ENCODE results near the gene GTF3C5. TPM values are rescaled to one million over a fixed set of nuclear protein-coding genes. Genes with fewer than 3 reads are reported as not detected.
"Not testable (repeated sequence)": the region's sequence is repeated elsewhere in the genome, so short reads cannot be mapped to it uniquely, and the experiment has no call there.

GTF3C5 gene
- total RNA-seq, 1 experiment from 2014 or later, result 74.0 TPM

DNA sequence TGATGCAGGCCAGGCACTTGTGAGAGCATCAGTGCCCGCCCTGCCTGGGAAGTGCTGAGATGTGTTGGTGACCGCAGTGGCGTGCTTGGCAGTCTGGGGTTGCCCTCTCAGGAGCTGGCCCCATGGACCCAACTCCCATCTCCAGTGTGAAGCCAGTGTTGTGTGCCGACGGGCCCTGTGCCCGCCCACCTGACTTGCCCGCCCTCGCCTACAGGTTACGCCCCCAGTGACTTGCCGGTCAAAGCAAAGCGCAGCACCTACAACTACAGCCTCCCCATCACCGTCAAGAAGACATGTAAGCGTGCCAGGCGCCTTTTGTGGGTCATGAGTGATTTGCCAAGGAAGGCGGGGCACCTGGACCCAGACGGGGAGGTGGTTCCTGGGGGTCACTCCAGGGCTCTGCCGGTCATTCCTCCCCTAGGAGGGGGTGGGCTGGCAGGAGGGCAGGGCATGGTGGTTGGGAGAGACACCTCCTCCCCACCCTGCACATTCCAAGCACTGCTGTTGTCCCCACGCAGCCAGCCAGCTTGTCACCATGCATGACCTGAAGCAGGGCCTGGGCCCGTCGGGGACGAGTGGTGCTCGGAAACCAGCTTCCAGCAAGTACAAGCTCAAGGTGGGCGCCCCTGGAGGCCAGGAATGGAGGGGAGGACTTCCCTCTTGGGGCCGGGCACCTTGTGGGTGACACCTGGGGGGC lies 23.5 kb downstream of the GTF3C5 start:
- DNase-seq (ENCODE audit: low read depth), result no peak

DNA sequence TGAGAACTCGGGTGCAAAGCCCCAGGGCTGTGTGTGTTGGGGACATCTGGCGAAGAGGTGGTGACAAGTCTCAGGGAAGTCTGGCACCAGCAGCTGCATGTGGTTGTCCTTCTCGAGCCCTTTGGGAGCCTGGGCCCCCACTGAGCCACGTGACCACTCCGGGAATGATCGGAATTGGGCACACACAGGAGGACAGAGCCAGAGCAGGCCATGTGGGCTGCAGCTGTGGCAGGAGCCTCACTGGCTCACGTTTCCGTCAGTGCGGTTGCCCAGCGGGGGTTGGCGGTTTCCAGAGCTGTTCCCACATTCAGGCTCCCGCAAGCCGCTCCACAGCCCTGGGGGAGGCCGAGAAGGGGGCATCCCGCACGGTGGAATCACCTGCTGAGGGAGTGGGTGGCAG lies 24.2 kb downstream of the GTF3C5 start:
- DNase-seq (ENCODE audit: low read depth), result peak; percentile 91

DNA sequence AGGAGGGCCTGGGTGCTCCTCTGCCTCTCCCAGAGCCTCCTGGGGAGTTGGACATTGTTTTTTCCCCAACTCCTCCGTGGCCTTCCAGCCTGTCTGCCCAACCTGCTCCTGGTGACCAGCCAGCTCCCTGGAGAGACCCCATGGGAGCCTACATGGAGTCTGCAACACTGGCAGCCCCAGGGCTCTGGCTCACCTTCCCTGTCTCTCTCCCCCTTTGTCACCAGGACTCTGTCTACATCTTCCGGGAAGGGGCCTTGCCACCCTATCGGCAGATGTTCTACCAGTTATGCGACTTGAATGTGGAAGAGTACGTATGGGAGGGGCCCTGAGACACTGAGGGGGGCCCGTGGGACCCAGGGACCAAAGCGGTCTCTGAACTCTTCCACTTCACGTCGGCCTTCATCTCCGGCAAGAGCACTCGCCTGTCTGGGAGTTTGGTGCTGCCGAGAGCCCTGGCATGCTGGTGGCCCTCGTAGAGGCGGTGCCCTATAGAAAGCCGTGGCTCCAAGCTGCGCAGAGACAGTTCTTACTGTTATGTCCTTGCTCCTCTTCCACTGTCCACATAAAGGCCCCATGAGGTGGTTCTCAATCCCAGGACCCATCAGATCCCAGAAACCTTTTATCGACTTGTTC lies 25.1 kb downstream of the GTF3C5 start:
- no peak for DNase-seq (ENCODE audit: low read depth)

DNA sequence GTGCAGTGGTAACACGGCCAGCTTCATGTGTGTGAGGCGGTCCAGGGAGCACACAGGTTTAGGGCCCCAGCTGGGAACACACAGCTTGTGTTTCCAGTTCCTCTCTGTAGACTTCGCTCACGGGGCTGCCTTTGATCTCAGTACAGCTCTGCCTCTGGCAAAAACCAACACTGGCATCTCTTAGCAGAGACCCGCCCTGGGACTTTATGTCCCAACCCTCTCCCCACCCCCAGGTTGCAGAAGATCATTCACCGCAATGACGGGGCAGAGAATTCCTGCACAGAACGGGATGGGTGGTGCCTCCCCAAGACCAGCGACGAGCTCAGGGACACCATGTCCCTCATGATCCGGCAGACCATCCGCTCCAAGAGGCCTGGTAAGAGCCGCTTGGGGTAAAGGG lies 25.7 kb downstream of the GTF3C5 start:
- DNase-seq (ENCODE audit: low read depth), result no peak

DNA sequence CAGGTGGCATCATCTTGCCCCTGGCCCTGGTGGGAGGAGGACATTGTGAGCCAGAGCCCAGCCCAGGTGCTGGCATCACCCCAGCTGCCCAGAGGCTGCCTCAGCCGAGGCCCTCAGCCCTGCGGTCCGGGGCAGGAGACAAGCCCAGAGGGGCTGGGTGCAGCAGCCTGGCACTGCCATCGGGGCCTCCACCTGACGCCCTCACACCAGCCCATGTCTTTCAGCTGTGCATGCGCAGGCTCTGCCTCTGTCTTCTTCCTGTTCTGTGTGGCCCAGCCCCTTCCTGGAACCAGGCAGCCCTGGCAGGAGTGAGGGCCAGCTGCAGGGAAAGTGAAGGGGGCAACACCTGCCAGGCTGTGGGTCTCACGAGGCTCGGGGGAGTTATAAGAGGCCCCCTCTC lies 26.2 kb downstream of the GTF3C5 start:
- no peak for DNase-seq (ENCODE audit: low read depth)

DNA sequence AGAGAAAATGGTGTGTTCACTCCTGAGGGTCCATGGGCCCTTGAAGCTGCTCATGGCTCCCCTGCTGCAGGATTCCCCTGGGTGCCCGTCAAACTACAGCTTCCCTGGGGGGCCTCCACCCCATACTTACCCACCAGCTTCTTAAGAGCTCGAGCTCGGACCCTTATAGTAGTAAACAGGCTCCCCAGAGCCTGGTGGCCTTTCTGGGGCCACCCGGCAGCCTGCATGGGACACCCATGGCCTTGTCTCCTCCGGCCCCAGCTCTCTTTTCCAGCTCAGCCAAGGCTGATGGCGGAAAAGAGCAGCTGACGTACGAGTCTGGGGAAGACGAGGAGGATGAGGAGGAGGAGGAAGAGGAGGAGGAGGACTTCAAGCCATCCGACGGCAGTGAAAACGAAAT lies 26.8 kb downstream of the GTF3C5 start:
- no peak for DNase-seq (ENCODE audit: low read depth)

DNA sequence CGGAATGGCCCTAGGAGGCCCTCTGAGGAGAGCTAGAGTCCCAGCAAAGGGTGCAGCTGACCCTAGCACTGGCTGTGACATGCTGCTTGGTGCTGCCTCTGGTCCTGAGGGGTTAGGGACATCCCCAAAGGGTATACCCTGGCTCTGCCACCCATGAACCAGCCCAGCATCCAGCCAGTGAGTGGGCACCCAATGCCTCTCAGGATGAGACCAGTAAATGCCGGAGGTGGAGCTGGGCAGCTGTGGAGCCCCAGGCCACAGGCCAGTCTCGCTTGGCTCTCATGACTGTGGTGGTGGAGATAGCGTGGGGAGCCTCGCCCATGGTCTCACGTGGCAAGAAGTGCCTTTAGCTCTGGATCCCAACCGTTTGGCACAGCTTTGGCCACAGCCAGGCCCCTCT lies 27.3 kb downstream of the GTF3C5 start:
- DNase-seq (ENCODE audit: low read depth), result no peak

DNA sequence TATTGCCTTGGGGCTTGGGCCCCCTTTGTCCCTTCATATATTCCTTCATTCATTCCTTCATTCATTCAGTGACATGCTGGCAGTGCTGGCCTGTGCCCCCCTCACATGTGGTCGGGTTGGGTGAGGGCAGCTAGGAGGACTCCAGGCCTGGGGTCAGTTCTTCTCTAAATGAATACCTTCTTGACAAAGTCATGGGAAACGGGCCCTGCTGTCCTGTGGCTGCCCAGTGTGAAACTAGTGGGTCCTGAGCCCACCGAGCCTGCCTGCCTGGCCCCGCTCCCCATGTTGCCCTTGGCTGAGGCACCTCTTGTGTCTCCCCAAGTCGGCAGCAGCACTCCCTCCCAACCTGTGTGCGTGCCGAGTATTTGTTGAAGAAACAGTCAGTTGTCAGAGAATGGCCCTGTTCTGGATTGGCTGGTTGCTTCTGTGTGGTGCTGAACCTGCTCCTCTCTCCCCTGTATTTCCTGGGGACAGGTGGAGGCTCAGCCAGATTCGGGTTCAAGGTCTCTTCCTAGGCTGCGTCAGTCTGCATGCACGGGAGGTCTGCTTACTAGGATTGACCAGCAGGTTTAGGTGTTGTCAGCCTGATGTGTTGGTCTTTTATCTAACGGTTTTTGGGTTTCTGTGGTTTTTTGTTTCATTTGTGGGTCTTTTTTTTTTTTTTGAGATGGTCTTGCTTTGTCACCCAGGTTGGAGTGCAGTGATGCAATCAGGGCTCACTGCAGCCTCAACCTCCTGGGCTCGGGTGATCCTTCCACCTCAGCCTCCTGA lies 27.9 kb downstream of the GTF3C5 start:
- DNase-seq (ENCODE audit: low read depth), result no peak

DNA sequence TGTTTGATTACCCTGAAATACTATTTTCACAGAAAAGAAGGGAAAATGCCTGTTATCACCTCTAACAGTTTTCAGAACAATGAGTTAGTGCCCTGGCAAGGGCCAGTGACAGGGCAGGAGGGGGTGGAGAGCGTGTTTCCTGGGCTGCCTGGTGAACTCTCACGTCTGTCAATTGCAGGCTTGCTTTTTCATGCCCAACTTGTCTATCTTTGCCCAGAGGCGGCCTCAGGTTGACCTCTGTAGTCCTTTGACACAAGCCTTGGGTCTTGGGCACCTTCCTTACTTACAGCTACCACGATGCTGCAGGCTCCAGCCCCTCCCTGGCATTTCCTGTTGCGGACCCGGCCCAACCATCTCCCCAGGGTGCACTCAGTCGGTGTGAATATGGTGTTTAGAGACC lies 28.8 kb downstream of the GTF3C5 start:
- DNase-seq (ENCODE audit: low read depth), result no peak

DNA sequence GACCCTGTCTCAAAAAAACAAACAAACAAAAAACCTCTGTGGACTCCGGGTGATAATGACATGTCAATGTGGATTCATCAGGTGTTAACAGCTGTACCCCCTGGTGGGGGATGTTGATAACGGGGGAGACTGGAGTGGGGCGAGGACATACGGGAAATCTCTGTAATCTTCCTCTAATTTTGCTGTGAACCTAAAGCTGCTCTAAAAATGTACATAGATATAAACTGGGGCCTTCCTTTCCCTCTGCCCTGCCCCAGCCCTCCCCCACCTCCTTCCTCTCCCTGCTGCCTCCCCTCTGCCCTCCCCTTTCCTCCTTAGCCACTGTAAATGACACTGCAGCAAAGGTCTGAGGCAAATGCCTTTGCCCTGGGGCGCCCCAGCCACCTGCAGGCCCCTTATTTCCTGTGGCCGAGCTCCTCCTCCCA lies 29.6 kb downstream of the GTF3C5 start:
- DNase-seq (ENCODE audit: low read depth), result no peak

DNA sequence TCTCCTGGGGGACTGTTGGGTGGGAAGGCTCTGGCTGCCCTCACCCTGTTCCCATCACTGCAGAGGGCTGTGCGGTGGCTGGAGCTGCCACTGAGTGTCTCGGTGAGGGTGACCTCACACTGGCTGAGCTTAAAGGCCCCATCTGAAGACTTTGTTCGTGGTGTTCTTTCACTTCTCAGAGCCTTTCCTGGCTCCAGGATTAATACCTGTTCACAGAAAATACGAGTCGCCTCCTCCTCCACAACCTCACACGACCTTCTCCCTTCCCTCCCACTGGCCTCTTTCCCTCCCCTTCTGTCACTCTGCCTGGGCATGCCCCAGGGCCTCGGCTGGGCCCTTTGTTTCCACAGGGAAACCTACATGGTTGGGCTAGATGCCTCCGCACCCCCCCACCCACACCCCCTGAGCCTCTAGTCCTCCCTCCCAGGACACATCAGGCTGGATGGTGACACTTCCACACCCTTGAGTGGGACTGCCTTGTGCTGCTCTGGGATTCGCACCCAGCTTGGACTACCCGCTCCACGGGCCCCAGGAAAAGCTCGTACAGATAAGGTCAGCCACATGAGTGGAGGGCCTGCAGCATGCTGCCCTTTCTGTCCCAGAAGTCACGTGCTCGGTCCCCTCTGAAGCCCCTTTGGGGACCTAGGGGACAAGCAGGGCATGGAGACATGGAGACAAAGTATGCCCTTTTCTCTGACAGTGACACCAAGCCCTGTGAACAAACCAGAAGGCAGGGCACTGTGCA lies 30.4 kb downstream of the GTF3C5 start:
- not testable (repeated sequence) for DNase-seq (ENCODE audit: low read depth)

DNA sequence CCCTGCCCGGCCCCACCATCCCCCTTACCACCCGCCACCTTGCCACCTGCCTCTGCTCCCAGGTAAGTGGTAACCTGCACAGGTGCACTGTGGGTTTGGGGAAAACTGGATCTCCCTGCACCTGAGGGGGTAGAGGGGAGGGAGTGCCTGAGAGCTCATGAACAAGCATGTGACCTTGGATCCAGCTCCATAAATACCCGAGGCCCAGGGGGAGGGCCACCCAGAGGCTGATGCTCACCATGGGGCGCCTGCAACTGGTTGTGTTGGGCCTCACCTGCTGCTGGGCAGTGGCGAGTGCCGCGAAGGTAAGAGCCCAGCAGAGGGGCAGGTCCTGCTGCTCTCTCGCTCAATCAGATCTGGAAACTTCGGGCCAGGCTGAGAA lies 31.0 kb downstream of the GTF3C5 start, which contains the start of gene CEL:
TSS of gene CEL (plus strand) at position 218 of the 382 bp plus-strand sequence. CDS start at position 240, 22 bp downstream.
- not testable (repeated sequence) for DNase-seq (ENCODE audit: low read depth)

DNA sequence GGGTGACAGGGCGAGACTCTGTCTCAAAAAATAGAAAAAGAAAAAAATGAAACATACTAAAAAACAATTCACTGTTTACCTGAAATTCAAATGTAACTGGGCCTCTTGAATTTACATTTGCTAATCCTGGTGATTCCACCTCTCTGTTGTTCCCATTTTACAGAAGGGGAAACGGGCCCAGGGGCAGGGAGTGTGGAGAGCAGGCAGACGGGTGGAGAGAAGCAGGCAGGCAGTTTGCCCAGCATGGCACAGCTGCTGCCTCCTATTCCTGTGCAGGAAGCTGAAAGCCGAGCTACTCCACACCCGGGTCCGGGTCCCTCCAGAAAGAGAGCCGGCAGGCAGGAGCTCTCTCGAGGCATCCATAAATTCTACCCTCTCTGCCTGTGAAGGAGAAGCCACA lies 31.8 kb downstream of the GTF3C5 start:
- not testable (repeated sequence) for DNase-seq (ENCODE audit: low read depth)

DNA sequence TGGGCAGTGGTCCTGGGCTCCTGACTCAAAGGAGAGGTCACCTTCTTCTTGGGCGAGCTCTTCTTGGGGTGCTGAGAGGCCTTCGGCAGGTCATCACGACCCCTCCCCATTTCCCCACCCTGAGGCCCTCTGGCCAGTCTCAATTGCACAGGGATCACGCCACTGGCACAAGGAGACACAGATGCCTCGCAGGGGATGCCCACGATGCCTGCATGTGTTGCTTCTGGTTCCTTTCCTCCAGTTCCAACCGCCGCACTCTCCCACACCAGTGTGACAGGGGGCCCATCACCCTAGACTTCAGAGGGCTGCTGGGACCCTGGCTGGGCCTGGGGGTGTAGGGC lies 32.3 kb downstream of the GTF3C5 start:
- DNase-seq (ENCODE audit: low read depth), result no peak

DNA sequence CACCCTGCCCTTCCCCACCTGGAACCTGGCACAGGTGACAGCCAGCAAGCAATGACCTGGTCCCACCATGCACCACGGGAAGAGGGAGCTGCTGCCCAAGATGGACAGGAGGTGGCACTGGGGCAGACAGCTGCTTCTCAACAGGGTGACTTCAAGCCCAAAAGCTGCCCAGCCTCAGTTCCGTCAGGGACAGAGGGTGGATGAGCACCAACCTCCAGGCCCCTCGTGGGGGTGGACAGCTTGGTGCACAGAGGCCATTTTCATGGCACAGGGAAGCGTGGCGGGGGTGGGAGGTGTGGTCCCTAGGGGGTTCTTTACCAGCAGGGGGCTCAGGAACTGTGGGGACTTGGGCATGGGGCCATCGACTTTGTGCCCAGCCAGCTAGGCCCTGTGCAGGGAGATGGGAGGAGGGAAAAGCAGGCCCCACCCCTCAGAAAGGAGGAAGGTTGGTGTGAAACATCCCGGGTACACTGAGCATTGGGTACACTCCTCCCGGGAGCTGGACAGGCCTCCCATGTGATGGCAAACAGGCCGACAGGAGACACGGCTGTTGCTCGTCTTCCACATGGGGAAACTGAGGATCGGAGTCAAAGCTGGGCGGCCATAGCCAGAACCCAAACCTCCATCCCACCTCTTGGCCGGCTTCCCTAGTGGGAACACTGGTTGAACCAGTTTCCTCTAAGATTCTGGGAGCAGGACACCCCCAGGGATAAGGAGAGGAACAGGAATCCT lies 32.9 kb downstream of the GTF3C5 start:
- DNase-seq (ENCODE audit: low read depth), result no peak

DNA sequence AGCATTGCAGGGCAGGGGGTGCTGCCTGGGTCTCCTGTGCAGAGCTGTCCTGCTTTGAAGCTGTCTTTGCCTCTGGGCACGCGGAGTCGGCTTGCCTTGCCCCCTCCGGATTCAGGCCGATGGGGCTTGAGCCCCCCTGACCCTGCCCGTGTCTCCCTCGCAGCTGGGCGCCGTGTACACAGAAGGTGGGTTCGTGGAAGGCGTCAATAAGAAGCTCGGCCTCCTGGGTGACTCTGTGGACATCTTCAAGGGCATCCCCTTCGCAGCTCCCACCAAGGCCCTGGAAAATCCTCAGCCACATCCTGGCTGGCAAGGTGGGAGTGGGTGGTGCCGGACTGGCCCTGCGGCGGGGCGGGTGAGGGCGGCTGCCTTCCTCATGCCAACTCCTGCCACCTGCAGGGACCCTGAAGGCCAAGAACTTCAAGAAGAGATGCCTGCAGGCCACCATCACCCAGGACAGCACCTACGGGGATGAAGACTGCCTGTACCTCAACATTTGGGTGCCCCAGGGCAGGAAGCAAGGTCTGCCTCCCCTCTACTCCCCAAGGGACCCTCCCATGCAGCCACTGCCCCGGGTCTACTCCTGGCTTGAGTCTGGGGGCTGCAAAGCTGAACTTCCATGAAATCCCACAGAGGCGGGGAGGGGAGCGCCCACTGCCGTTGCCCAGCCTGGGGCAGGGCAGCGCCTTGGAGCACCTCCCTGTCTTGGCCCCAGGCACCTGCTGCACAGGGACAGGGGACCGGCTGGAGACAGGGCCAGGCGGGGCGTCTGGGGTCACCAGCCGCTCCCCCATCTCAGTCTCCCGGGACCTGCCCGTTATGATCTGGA lies 33.7 kb downstream of the GTF3C5 start:
- DNase-seq (ENCODE audit: low read depth), result no peak

DNA sequence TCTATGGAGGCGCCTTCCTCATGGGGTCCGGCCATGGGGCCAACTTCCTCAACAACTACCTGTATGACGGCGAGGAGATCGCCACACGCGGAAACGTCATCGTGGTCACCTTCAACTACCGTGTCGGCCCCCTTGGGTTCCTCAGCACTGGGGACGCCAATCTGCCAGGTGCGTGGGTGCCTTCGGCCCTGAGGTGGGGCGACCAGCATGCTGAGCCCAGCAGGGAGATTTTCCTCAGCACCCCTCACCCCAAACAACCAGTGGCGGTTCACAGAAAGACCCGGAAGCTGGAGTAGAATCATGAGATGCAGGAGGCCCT lies 34.2 kb downstream of the GTF3C5 start:
- no peak for DNase-seq (ENCODE audit: low read depth)

DNA sequence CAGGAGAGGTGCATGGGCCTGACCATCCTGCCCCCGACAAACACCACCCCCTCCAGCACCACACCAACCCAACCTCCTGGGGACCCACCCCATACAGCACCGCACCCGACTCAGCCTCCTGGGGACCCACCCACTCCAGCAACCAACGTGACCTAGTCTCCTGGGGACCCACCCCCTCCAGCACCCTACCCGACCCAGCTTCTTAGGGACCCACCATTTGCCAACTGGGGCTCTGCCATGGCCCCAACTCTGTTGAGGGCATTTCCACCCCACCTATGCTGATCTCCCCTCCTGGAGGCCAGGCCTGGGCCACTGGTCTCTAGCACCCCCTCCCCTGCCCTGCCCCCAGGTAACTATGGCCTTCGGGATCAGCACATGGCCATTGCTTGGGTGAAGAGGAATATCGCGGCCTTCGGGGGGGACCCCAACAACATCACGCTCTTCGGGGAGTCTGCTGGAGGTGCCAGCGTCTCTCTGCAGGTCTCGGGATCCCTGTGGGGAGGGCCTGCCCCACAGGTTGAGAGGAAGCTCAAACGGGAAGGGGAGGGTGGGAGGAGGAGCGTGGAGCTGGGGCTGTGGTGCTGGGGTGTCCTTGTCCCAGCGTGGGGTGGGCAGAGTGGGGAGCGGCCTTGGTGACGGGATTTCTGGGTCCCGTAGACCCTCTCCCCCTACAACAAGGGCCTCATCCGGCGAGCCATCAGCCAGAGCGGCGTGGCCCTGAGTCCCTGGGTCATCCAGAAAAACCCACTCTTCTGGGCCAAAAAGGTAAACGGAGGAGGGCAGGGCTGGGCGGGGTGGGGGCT lies 35.6 kb downstream of the GTF3C5 start:
- DNase-seq (ENCODE audit: low read depth), result no peak

DNA sequence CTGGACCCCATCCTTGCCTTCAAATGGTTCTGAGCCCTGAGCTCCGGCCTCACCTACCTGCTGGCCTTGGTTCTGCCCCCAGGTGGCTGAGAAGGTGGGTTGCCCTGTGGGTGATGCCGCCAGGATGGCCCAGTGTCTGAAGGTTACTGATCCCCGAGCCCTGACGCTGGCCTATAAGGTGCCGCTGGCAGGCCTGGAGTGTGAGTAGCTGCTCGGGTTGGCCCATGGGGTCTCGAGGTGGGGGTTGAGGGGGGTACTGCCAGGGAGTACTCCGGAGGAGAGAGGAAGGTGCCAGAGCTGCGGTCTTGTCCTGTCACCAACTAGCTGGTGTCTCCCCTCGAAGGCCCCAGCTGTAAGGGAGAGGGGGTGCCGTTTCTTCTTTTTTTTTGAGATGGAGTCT lies 36.2 kb downstream of the GTF3C5 start:
- DNase-seq (ENCODE audit: low read depth), result no peak

DNA sequence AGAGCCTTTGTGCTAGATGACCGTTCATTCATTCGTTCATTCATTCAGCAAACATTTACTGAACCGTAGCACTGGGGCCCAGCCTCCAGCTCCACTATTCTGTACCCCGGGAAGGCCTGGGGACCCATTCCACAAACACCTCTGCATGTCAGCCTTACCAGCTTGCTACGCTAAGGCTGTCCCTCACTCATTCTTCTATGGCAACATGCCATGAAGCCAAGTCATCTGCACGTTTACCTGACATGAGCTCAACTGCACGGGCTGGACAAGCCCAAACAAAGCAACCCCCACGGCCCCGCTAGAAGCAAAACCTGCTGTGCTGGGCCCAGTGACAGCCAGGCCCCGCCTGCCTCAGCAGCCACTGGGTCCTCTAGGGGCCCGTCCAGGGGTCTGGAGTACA lies 37.0 kb downstream of the GTF3C5 start:
- DNase-seq (ENCODE audit: low read depth), result no peak

All from LHCN-M2 (cell line).